K562 (cell line): ENCODE measurements around the gene DDIT3. TPM values are rescaled to one million over a fixed set of nuclear protein-coding genes. Genes with fewer than 3 reads are reported as not detected.

ENCODE experiments used
- FIP1L1 ChIP-seq: fragments of 200-400 bp; formaldehyde crosslinking; IDR thresholded peaks from 2 replicates; pipeline ENCODE4 v1.6.1; 2018; ENCODE audit warnings: mild to moderate bottlenecking, low read depth, low read length; ENCODE audit not compliant: poor library complexity, severe bottlenecking
- KLF13 ChIP-seq: fragments of 450-650 bp; IDR thresholded peaks from 2 replicates; pipeline ENCODE4 v1.6.1; 2016; ENCODE audit warnings: missing genetic modification characterization, low read depth, mild to moderate bottlenecking, missing compliant biosample characterization, moderate library complexity, borderline replicate concordance
- L3MBTL2 ChIP-seq: fragments of 450-650 bp; IDR thresholded peaks from 2 replicates; pipeline ENCODE4 v1.6.1; 2016; ENCODE audit warnings: mild to moderate bottlenecking, moderate library complexity
- MAZ ChIP-seq, 2 experiments: fragments of 450-650 bp in 1 of 2; sonication (generic) in 1 of 2; formaldehyde crosslinking; IDR thresholded peaks in 1 of 2; conservative IDR thresholded peaks in 1 of 2; 2 replicates each; pipeline versions ENCODE4 v1.4.0 to v1.5.0; 2020; ENCODE audit warnings: mild to moderate bottlenecking in 1 of 2, missing genetic modification reagents in 1 of 2
- MEF2D ChIP-seq: conservative IDR thresholded peaks from 2 replicates; pipeline ENCODE4 v1.6.1; 2016; ENCODE audit warnings: low read depth, missing genetic modification characterization, missing compliant biosample characterization
- MYNN ChIP-seq, 2 experiments: sonication (generic); formaldehyde crosslinking in 1 of 2; IDR thresholded peaks; 2 replicates each; pipeline versions ENCODE4 v1.5.0 to v1.6.1; 2016 to 2020; ENCODE audit warnings: antibody characterized with exemption in 1 of 2, missing genetic modification reagents in 1 of 2
- NR2C1 ChIP-seq, 2 experiments: fragments of 450-650 bp; IDR thresholded peaks; 2 replicates each; pipeline ENCODE4 v1.6.1; 2017; ENCODE audit warnings: mild to moderate bottlenecking in 2 of 2, antibody characterized with exemption in 1 of 2, inconsistent platforms in 1 of 2, missing compliant biosample characterization in 1 of 2, missing genetic modification characterization in 1 of 2
- NR4A1 ChIP-seq, 2 experiments: fragments of 250-450 bp in 1 of 2; fragments of 450-650 bp in 1 of 2; sonication (Bioruptor Pico) in 1 of 2; IDR thresholded peaks; 2 replicates each; pipeline versions ENCODE4 v1.4.0 to v1.6.1; 2016 to 2020; ENCODE audit warnings: mild to moderate bottlenecking in 2 of 2, missing compliant biosample characterization in 1 of 2, missing genetic modification characterization in 1 of 2, moderate library complexity in 1 of 2
- PCBP1 ChIP-seq: fragments of 200-400 bp; formaldehyde crosslinking; IDR thresholded peaks from 2 replicates; pipeline ENCODE4 v1.6.1; 2018; ENCODE audit warnings: mild to moderate bottlenecking, low read depth, low read length; ENCODE audit not compliant: poor library complexity, severe bottlenecking
- RHOXF2B ChIP-seq: fragments of 250-450 bp; sonication (Bioruptor Pico); conservative IDR thresholded peaks from 2 replicates; pipeline ENCODE4 v1.5.1; 2021
- RNF2 ChIP-seq: sonication (generic); IDR thresholded peaks from 2 replicates; pipeline ENCODE4 v1.6.1; 2016
- SAFB2 ChIP-seq: fragments of 200-400 bp; formaldehyde crosslinking; IDR thresholded peaks from 2 replicates; pipeline ENCODE4 v1.6.1; 2018; ENCODE audit warnings: borderline replicate concordance, low read length, low read depth, moderate library complexity; ENCODE audit not compliant: severe bottlenecking
- SMAD3 ChIP-seq: fragments of 450-650 bp; formaldehyde crosslinking; conservative IDR thresholded peaks from 2 replicates; pipeline ENCODE4 v1.4.0; 2020; ENCODE audit warnings: mild to moderate bottlenecking
- TFAM ChIP-seq: fragments of 250-450 bp; sonication (Bioruptor Pico); conservative IDR thresholded peaks from 2 replicates; pipeline ENCODE4 v1.5.0; 2021; ENCODE audit warnings: mild to moderate bottlenecking, moderate library complexity
- THAP12 ChIP-seq: fragments of 250-450 bp; sonication (Bioruptor Pico); IDR thresholded peaks from 2 replicates; pipeline ENCODE4 v1.9.0; 2021; ENCODE audit warnings: mild to moderate bottlenecking, inconsistent platforms
- ZBTB2 ChIP-seq: fragments of 450-650 bp; IDR thresholded peaks from 2 replicates; pipeline ENCODE4 v1.6.1; 2016; ENCODE audit warnings: antibody characterized with exemption
- ZFP1 ChIP-seq: fragments of 450-650 bp; formaldehyde crosslinking; IDR thresholded peaks from 2 replicates; pipeline ENCODE4 v1.4.0; 2020; ENCODE audit warnings: mild to moderate bottlenecking, mixed read lengths
- ZNF212 ChIP-seq: fragments of 450-650 bp; formaldehyde crosslinking; IDR thresholded peaks from 2 replicates; pipeline ENCODE4 v1.4.0; 2020; ENCODE audit warnings: mild to moderate bottlenecking
- ZNF253 ChIP-seq: fragments of 250-450 bp; sonication (Bioruptor Pico); conservative IDR thresholded peaks from 2 replicates; pipeline ENCODE4 v1.6.1; 2021; ENCODE audit warnings: mild to moderate bottlenecking
- ZNF431 ChIP-seq: sonication (generic); formaldehyde crosslinking; IDR thresholded peaks from 2 replicates; pipeline ENCODE4 v1.8.0; 2022; ENCODE audit warnings: mild to moderate bottlenecking, missing genetic modification reagents
- ZNF609 ChIP-seq: sonication (generic); formaldehyde crosslinking; IDR thresholded peaks from 2 replicates; pipeline ENCODE4 v1.8.1; 2023; ENCODE audit warnings: missing genetic modification reagents, mild to moderate bottlenecking, borderline replicate concordance
- polyA plus RNA-seq, 8 experiments: library from polyadenylated mRNA; depleted of rRNA in 4 of 8; stranded (reverse) in 5 of 8; unstranded in 3 of 8; fragments of >200 nt; fragmentation: Nextera tagmentation in 2 of 8; fragmentation: Illumina TruSeq in 1 of 8; extraction: Ambion mirVana in 2 of 8; extraction: Trizol in 1 of 8; gene quantifications; 2 replicates each; pipeline versions ENCODE4 v1.2.1 to v1.2.3, GENCODE V29; 2011 to 2014; ENCODE audit warnings: inconsistent platforms in 1 of 8, missing spikeins in 1 of 8
- total RNA-seq, 7 experiments: library from RNA; depleted of rRNA in 6 of 7; stranded (reverse); fragments of >200 nt in 6 of 7; fragmentation: Illumina TruSeq in 2 of 7; extraction: Trizol in 2 of 7; gene quantifications; 2 replicates each; pipeline versions ENCODE4 v1.2.1 to v1.2.3, GENCODE V29; 2011 to 2021; ENCODE audit warnings: low replicate concordance in 1 of 7

DDIT3 gene
- total and polyA plus RNA-seq, 9 of the 15 experiments (the other 6 are each of a cell fraction or from before 2014, with no cell fraction given), result 59.1 to 272 (median 89.9) TPM

GRCh38 chr12:57552306-57552651, 32.0 kb upstream of the DDIT3 start (continued):
- TF ChIP-seq NR2C1 (IDR thresholded peaks at IDR 0.05), result no peak
- no peak for TF ChIP-seq NR2C1 (tag; IDR thresholded peaks at IDR 0.05)
- TF ChIP-seq ZBTB2, result no peak; the same call in 1 of the 2 replicates
- TF ChIP-seq MEF2D (tag), result no peak
- TF ChIP-seq KLF13 (tag), result no peak
- TF ChIP-seq RNF2, result no peak
- TF ChIP-seq SMAD3 (CRISPR knock-in tag), result no peak
- no peak for TF ChIP-seq TFAM
- no peak for TF ChIP-seq PCBP1
- TF ChIP-seq MAZ (CRISPR knock-in tag; conservative IDR thresholded peaks at IDR 0.05 in 1 of 2, IDR thresholded peaks at IDR 0.05 in 1 of 2), result peak; percentile 62 to 71; a peak in 2 of 4 replicates
- TF ChIP-seq THAP12, result no peak
- TF ChIP-seq L3MBTL2, result no peak
- TF ChIP-seq ZNF609 (CRISPR knock-in tag), result no peak
- TF ChIP-seq SAFB2, result no peak
- no peak for TF ChIP-seq ZFP1 (CRISPR knock-in tag)
- TF ChIP-seq RHOXF2B (CRISPR knock-in tag), result no peak
- TF ChIP-seq NR4A1 (CRISPR knock-in tag; IDR thresholded peaks at IDR 0.05), result no peak
- TF ChIP-seq NR4A1 (tag; IDR thresholded peaks at IDR 0.05), result no peak
- no peak for TF ChIP-seq ZNF212
- TF ChIP-seq ZNF253 (CRISPR knock-in tag), result no peak
- TF ChIP-seq FIP1L1, result no peak
- TF ChIP-seq MYNN (IDR thresholded peaks at IDR 0.05), result 0 out of 2 replicates have a peak, but pooled peaks have one; percentile 33
- TF ChIP-seq MYNN (CRISPR knock-in tag; IDR thresholded peaks at IDR 0.05), result no peak
- no peak for TF ChIP-seq ZNF431 (CRISPR knock-in tag)
